HG02588 (cell line): ENCODE results near the gene DGKG.

ENCODE experiments used
- ATAC-seq: cut with Tn5 transposase; IDR thresholded peaks from one replicate; pipeline ENCODE4 v1.9.1; 2021; ENCODE audit warnings: mild to moderate bottlenecking, moderate library complexity; ENCODE audit not compliant: unreplicated experiment

Gene DGKG

GRCh38 chr3:186181901-186182300 is 180.1 kb downstream of the DGKG start:
- ATAC-seq, result no peak

- ATAC-seq, result no peak
These were observed 181.0 kb downstream of the DGKG start for GRCh38 chr3:186180891-186181481.

- ATAC-seq, result no peak
These were observed 181.9 kb downstream of the DGKG start for GRCh38 chr3:186180151-186180550.

GRCh38 chr3:186178412-186178811 is 183.6 kb downstream of the DGKG start:
- no peak for ATAC-seq

- ATAC-seq, result no peak
These were observed 185.6 kb downstream of the DGKG start for GRCh38 chr3:186176373-186176990.

GRCh38 chr3:186173224-186173815 is 188.7 kb downstream of the DGKG start:
- ATAC-seq, result no peak

GRCh38 chr3:186172353-186172752 is 189.7 kb downstream of the DGKG start:
- ATAC-seq, result no peak

GRCh38 chr3:186171521-186171920 is 190.5 kb downstream of the DGKG start:
- no peak for ATAC-seq

- ATAC-seq, result no peak
These were observed 191.5 kb downstream of the DGKG start for GRCh38 chr3:186170516-186170915.

- no peak for ATAC-seq
These were observed 192.7 kb downstream of the DGKG start for GRCh38 chr3:186169379-186169778.

- no peak for ATAC-seq
These were observed 193.1 kb downstream of the DGKG start for GRCh38 chr3:186168976-186169375.

GRCh38 chr3:186167646-186168395 is 194.2 kb downstream of the DGKG start:
- no peak for ATAC-seq

- no peak for ATAC-seq
These were observed 195.3 kb downstream of the DGKG start for GRCh38 chr3:186166491-186167288.

- ATAC-seq, result no peak
These were observed 196.0 kb downstream of the DGKG start for GRCh38 chr3:186166036-186166435.

- no peak for ATAC-seq
These were observed 196.7 kb downstream of the DGKG start for GRCh38 chr3:186165331-186165730.

GRCh38 chr3:186164696-186165095 is 197.3 kb downstream of the DGKG start:
- ATAC-seq, result no peak

- no peak for ATAC-seq
These were observed 199.8 kb downstream of the DGKG start for GRCh38 chr3:186162221-186162620.

- no peak for ATAC-seq
These were observed 201.3 kb downstream of the DGKG start for GRCh38 chr3:186160691-186161243.

- no peak for ATAC-seq
These were observed 207.4 kb downstream of the DGKG start for GRCh38 chr3:186154641-186155040.

- peak; percentile 90 for ATAC-seq
These were observed 209.1 kb downstream of the DGKG start for GRCh38 chr3:186152889-186153292.

- peak; percentile 5 for ATAC-seq
These were observed 209.7 kb downstream of the DGKG start for GRCh38 chr3:186152361-186152798.
